Neutrophil (primary cell): ENCODE measurements around the gene ZNF432.
"Not testable (repeated sequence)": the region's sequence is repeated elsewhere in the genome, so short reads cannot be mapped to it uniquely, and the experiment has no call there.

Source experiments
- H3K27ac ChIP-seq: fragments of 200-600 bp; sonication (generic); 2 replicates; pipeline ENCODE4 v1.5.1; 2016; ENCODE audit warnings: mild to moderate bottlenecking, moderate library complexity
- H3K27me3 ChIP-seq: fragments of 200-600 bp; sonication (generic); 2 replicates; pipeline ENCODE4 v1.6.0; 2016; ENCODE audit warnings: mild to moderate bottlenecking
- H3K36me3 ChIP-seq: fragments of 200-600 bp; sonication (generic); 2 replicates; pipeline ENCODE4 v1.5.1; 2017
- H3K4me1 ChIP-seq, 2 experiments: fragments of 200-600 bp in 1 of 2; sonication (generic) in 1 of 2; 1 replicate in 1 of 2; 2 replicates in 1 of 2; pipeline versions ENCODE4 v1.5.1 to v1.6.1; 2013 to 2016; ENCODE audit warnings: low read depth in 1 of 2, low read length in 1 of 2, mild to moderate bottlenecking in 1 of 2, moderate library complexity in 1 of 2; ENCODE audit not compliant: control insufficient read depth in 1 of 2, insufficient read depth in 1 of 2
- H3K4me3 ChIP-seq, 2 experiments: fragments of 200-600 bp in 1 of 2; sonication (generic) in 1 of 2; 1 replicate in 1 of 2; 2 replicates in 1 of 2; pipeline ENCODE4 v1.5.1; 2013 to 2016; ENCODE audit warnings: low read depth in 1 of 2, low read length in 1 of 2, mild to moderate bottlenecking in 1 of 2, moderate library complexity in 1 of 2
- H3K9me3 ChIP-seq: fragments of 200-600 bp; sonication (generic); 2 replicates; pipeline ENCODE4 v1.5.1; 2016
- TF ChIP-seq, protein P1 (sequence below): fragments of 200-600 bp; sonication (generic); IDR thresholded peaks from 2 replicates; pipeline ENCODE4 v1.5.1; 2016; ENCODE audit warnings: antibody characterized with exemption

Gene ZNF432

DNA sequence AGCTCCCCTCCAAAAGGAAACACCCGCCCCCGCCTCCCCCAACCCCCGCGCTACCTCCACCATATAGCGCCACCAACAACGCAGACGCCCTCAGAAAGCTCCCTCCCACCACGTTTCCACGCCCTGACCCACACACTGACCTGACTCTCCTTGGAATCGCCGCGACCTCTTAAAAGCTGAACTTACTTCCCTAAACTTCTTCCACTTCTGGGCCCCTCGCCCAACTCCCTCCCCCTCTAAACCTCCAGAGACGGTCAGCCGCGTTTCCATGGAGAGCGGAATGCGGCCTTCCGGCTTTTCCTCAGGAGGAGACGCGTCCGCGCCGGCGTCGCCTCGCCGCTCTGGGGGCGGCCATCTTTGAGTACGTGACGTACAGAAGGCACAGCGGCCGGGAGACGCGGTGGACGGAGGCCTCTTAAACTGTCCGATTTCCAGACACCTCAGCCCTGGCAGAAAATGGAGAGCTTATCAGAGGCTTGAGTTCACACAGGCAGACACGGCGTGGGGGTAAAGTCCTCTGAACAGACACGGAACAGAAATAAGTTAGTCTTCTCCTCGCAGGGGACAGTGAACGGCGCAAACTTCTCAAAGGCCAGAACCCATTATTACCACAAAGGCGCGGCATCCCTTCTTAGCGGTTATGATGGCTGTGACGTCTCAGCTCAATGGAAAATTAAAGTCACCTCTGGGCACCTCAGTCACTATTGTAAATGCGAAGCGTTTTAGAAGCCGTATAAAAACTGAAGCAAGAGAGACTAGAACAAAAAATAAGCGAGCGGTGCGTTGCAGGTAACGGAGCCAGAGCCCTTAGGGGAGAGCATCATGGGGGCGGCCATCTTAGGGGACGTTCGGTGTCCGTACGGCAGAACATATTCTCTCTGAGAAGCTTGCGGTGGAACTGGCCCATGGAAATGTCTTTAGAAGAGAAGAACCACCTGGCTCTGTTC lies at the start of gene ZNF432:
Gene ZNF432, minus strand, starts transcription at position 284 of the 947 bp plus-strand sequence. CDS start 1,970 bp downstream, outside the sequence.
- H3K27ac ChIP-seq, result peak within 1 kb of the TSS; percentile 85
- H3K4me1 ChIP-seq, result peaks cover 8 to 14% of the 10 kb centered on the region in 2 experiments
- H3K27me3 ChIP-seq, result no peaks in the 10 kb centered on the region
- no peaks in the 10 kb centered on the region for H3K9me3 ChIP-seq
- H3K4me3 ChIP-seq, result peak within 1 kb of the TSS; percentile 67 to 73
- H3K36me3 ChIP-seq, result peaks cover 7% of the 10 kb centered on the region
- TF ChIP-seq, protein P1, sequence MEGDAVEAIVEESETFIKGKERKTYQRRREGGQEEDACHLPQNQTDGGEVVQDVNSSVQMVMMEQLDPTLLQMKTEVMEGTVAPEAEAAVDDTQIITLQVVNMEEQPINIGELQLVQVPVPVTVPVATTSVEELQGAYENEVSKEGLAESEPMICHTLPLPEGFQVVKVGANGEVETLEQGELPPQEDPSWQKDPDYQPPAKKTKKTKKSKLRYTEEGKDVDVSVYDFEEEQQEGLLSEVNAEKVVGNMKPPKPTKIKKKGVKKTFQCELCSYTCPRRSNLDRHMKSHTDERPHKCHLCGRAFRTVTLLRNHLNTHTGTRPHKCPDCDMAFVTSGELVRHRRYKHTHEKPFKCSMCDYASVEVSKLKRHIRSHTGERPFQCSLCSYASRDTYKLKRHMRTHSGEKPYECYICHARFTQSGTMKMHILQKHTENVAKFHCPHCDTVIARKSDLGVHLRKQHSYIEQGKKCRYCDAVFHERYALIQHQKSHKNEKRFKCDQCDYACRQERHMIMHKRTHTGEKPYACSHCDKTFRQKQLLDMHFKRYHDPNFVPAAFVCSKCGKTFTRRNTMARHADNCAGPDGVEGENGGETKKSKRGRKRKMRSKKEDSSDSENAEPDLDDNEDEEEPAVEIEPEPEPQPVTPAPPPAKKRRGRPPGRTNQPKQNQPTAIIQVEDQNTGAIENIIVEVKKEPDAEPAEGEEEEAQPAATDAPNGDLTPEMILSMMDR, result no peak

DNA sequence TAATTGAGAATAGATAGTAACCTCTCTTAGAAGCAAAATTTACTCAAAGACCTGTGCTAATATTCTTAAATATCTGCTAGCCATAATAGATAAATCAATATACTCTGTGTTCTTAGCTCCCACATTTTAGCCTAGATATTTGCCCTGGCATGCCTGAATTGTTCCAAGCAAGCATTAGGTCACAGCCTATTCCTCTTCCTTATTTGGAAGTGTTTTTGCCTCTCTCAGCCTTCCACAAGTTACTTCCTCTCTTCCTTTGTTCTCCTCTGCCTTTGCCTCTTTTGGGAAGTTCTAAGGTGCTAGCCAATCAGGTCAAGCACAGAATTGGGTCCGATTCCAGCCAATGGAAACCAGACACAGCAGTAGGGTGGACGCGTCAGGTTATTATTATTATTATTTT lies 47.8 kb upstream of the ZNF432 start:
- not testable (repeated sequence) for H3K9me3 ChIP-seq, H3K36me3 ChIP-seq, H3K4me3 ChIP-seq, H3K27me3 ChIP-seq
- H3K27ac ChIP-seq, result peak overlapping the region; percentile 70
- H3K4me1 ChIP-seq, result peaks cover 8 to 12% of the 10 kb centered on the region in 2 experiments

DNA sequence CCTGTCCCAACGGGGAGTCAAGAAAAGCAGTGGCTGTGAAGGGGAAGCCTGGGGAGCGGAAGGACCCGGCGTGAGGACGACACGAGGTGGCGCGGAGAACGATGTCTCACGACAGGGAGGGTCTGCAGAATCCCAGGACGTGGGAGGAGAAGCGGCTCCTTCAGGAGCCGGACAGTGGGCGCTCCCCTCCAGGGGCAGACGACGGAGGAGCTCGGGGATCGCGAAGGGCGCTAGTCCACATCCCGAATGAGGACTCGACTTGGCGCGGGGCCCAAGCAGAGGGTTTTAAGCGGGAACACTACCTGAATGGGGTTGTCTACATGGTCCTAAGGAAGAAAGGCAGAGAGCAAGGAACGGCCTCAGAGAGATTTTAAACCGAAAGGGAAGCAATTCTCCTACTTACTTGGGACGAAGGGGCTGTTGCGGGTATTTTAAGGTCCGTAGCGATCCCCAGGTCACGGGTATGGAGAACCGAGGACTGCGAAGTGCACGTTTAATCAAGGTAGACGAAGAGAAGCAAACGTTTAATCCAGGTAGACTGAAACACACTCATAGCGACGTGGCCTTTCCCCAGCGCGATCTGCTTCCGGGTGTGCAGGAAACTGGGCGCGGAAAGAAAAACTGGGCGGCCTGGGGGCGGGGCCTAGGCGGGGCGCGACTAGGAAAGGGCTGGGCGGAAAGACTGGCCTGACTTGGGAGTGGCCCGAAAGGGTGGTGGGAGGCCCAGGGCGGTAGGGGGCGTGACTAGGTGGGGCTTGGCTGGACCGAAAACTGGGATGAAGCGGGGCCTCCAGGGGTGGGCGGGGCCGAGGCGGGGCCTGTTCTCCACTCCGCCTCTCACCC lies 46.8 kb upstream of the ZNF432 start, which contains the start of gene ZNF841:
Gene ZNF841, minus strand, starts transcription at position 594 of the 843 bp plus-strand sequence. CDS start 10,964 bp downstream, outside the sequence.
- Histone ChIP-seq H3K9me3 (peaks cover 8% of the 10 kb centered on the region), H3K36me3 (no peaks in the 10 kb centered on the region), H3K4me1 (peaks cover 8 to 12% of the 10 kb centered on the region in 2 experiments), H3K27me3 (no peaks in the 10 kb centered on the region), H3K4me3 (peak within 1 kb of the TSS; percentile 82 to 99), H3K27ac (peak within 1 kb of the TSS; percentile 70)
- TF ChIP-seq, protein P1, result no peak

DNA sequence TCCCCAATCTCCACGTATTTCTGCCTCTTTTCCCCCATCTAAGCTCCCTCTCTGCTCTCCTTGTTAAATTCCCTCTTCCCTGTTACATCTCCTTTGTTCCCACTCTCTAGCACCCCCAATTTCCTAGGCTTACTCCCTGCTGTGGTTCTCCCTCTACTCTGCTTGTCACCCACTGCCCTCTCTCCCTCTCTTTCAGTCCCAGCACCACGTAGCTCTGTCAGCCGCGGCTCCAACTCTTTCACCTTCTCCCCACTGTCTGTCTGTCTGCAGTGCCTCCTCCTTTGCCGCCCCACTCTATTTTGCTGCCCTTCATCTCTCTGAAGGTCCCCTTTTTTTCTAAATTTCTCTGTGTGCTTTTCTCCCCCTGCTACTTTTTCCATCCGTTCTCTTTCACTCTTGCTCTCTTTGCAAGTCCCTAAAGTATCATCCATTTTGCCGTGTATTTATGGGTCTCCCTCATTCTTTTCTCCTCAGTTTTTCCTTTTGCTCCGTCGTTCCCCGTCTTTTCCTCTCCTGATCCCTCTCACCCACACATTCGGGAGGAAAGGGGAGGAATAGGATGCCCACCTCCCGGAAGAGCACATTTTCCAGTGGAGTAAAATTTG lies 46.0 kb upstream of the ZNF432 start:
- H3K36me3 ChIP-seq, result no peaks in the 10 kb centered on the region
- H3K27ac ChIP-seq, result no peak overlapping the region
- no peaks in the 10 kb centered on the region for H3K27me3 ChIP-seq
- H3K4me1 ChIP-seq, result peaks cover 8 to 12% of the 10 kb centered on the region in 2 experiments
- peaks cover 8% of the 10 kb centered on the region for H3K9me3 ChIP-seq
- H3K4me3 ChIP-seq, result peak overlapping the region; percentile 82 to 99
- TF ChIP-seq, protein P1, result no peak

DNA sequence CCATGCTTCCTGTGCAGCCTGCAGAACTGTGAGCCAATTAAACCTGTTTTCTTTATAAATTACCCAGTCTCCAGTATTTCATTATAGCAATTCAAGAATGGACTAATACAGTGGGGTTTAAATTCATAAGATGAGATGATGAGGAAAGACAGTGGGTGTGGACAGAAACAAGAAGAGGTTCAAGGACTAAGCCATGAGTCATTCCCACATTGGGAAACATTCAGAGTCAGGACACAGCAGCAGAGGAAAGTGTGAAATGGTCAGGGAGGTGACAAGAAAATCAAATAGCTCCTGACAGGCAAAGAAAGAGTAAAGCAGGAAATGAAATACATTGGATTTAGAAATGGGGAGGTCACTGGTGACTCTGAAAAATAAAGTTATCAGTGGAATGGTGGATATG lies 37.8 kb upstream of the ZNF432 start:
- H3K36me3 ChIP-seq, result peaks cover 45% of the 10 kb centered on the region
- TF ChIP-seq, protein P1, result no peak
- no peaks in the 10 kb centered on the region for H3K4me1 ChIP-seq
- no peaks in the 10 kb centered on the region for H3K27me3 ChIP-seq
- no peak overlapping the region for H3K27ac ChIP-seq
- peaks cover 16% of the 10 kb centered on the region for H3K9me3 ChIP-seq
- H3K4me3 ChIP-seq, result no peak overlapping the region
